ENCODE data around the gene STARD5. TPM values are rescaled to one million over a fixed set of nuclear protein-coding genes. Genes with fewer than 3 reads are reported as not detected.
A peak's percentile ranks its signal among the peaks of the same experiment; 100 is the strongest.

The STARD5 gene
- total and polyA plus RNA-seq, 2 donors (not counting 1 experiment from before 2014, with no cell fraction given), result 15.7 to 19.9 TPM

DNA sequence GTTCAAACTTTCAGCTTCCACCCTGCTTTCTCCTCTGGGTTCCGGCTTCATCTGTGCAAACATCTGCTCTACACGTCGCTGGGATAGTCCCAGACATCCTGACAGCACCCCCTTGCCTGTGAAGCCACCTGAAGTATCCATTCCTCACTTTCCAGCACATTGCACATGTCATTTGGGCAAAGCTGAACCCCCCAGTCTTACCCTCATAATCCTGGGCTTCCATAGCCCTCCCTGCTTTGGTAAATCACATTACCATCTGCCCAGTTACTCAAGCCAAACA lies 42.5 kb downstream of the STARD5 start:
- peaks cover 0 to 12% (median 5%) of the 10 kb centered on the region in 3 donors for H3K9me3 ChIP-seq (ENCODE audit: control extremely low read depth in 1 of 3, control insufficient read depth in 2 of 3, insufficient read depth in 1 of 3, low read length in 2 of 3)
- WGBS (ENCODE audit: insufficient coverage), result 95% methylated on average over 3 of the region's 3 CpGs
- ChIA-PET CTCF (interaction anchor here (1.3 to 8.3 kb wide), 6 partner anchors 12 to 119 kb away, joined by 3 to 86 read pairs (median 22); no protein-coding TSS in a partner anchor), POLR2A (no interaction called here)
- H2AFZ ChIP-seq (ENCODE audit: insufficient read depth, low read depth, low read length, poor library complexity, severe bottlenecking), result no peak overlapping the region
- H3K9ac ChIP-seq (ENCODE audit: low read length), result no peak overlapping the region
- H3K27me3 Mint-ChIP-seq, result no peaks in the 10 kb centered on the region
- H3K27me3 ChIP-seq (replicated peaks in 1 of 4; ENCODE audit: control extremely low read depth in 1 of 4, control insufficient read depth in 3 of 4, insufficient read depth in 4 of 4, low read length in 3 of 4), result no peaks in the 10 kb centered on the region
- no peak overlapping the region for H3K4me3 Mint-ChIP-seq
- no peak overlapping the region for H3K27ac ChIP-seq (ENCODE audit: low read length in 2 of 2)
- ATAC-seq (ENCODE audit: low read depth) (no peak), DNase-seq (no peak)
- no peak for TF ChIP-seq EZH2 (IDR thresholded peaks at IDR 0.05; ENCODE audit: borderline replicate concordance, insufficient read depth, low read depth, low read length, poor library complexity, severe bottlenecking)
- TF ChIP-seq, protein P1, sequence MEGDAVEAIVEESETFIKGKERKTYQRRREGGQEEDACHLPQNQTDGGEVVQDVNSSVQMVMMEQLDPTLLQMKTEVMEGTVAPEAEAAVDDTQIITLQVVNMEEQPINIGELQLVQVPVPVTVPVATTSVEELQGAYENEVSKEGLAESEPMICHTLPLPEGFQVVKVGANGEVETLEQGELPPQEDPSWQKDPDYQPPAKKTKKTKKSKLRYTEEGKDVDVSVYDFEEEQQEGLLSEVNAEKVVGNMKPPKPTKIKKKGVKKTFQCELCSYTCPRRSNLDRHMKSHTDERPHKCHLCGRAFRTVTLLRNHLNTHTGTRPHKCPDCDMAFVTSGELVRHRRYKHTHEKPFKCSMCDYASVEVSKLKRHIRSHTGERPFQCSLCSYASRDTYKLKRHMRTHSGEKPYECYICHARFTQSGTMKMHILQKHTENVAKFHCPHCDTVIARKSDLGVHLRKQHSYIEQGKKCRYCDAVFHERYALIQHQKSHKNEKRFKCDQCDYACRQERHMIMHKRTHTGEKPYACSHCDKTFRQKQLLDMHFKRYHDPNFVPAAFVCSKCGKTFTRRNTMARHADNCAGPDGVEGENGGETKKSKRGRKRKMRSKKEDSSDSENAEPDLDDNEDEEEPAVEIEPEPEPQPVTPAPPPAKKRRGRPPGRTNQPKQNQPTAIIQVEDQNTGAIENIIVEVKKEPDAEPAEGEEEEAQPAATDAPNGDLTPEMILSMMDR (IDR thresholded peaks at IDR 0.05), result no peak
- H3K4me1 ChIP-seq (ENCODE audit: control insufficient read depth in 2 of 2, insufficient read depth in 2 of 2, low read length in 2 of 2), result peaks cover 26 to 32% of the 10 kb centered on the region in 2 donors
- H3K79me2 ChIP-seq (ENCODE audit: control insufficient read depth, insufficient read depth, low read length), result peaks cover 47% of the 10 kb centered on the region
- H3K4me2 ChIP-seq (replicated peaks; ENCODE audit: low read depth, low read length, poor library complexity, severe bottlenecking), result no peak overlapping the region
- no peaks in the 10 kb centered on the region for H4K20me1 ChIP-seq (ENCODE audit: control insufficient read depth, insufficient read depth, low read length, poor library complexity, severe bottlenecking)
- H3K4me3 ChIP-seq (ENCODE audit: control extremely low read depth in 1 of 5, extremely low read depth in 1 of 5, insufficient read depth in 1 of 5, low read depth in 2 of 5, low read length in 4 of 5), result no peak overlapping the region
- H3K4me1 Mint-ChIP-seq, result peaks cover 29% of the 10 kb centered on the region
- intact Hi-C loops (cut with micrococcal nuclease), result no loop called here
- no peak overlapping the region for H3K27ac Mint-ChIP-seq
- peaks cover 5% of the 10 kb centered on the region for H3K9me3 Mint-ChIP-seq (ENCODE audit: insufficient read depth)
- no peaks in the 10 kb centered on the region for H3K36me3 ChIP-seq (replicated peaks in 1 of 2; ENCODE audit: control extremely low read depth in 1 of 2, control insufficient read depth in 1 of 2, extremely low read depth in 1 of 2, insufficient read depth in 2 of 2, low read length in 1 of 2)

DNA sequence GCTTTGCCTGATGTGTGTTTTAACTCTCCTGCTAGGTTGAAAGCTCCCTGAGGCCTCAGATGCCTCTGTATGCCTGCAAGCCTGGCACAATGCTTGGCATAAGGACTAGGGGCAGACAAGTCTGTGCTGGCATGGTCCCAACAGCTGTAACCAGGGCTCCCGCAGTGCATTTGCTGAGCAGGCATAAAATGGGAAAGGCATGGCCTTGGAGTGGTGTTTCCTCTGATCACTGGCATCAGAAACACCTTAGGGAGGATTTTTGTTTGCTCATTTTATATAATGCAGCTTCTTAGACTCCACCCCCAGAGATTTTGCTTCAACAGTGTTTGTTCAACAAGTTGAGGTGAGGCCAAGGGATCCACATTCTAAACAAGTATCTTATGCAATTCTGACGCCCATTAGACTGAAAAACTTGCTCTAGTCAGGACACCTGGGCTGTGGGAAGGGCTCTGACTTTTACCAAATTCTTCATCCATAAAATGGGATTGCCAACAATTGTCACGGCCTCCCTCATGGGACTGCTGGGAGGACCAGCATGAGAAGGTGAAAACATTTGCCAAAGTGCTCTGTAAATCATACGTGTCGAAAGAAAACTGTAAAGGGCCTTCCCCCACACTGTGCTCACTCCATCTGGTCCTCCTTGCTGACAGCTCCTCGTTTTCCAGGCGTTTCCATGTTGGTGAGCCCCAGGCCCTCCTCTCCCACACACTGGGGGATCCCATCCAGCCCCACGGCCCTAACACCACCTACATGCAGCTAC lies 43.1 kb downstream of the STARD5 start:
- intact Hi-C loops (cut with micrococcal nuclease), result no loop called here
- ATAC-seq (ENCODE audit: low read depth), result no peak
- TF ChIP-seq, protein P1 (IDR thresholded peaks at IDR 0.05), result no peak
- TF ChIP-seq EZH2 (IDR thresholded peaks at IDR 0.05; ENCODE audit: borderline replicate concordance, insufficient read depth, low read depth, low read length, poor library complexity, severe bottlenecking), result no peak
- peaks cover 29% of the 10 kb centered on the region for H3K4me1 Mint-ChIP-seq
- H3K9ac ChIP-seq (ENCODE audit: low read length), result no peak overlapping the region
- no peak overlapping the region for H2AFZ ChIP-seq (ENCODE audit: insufficient read depth, low read depth, low read length, poor library complexity, severe bottlenecking)
- H3K79me2 ChIP-seq (ENCODE audit: control insufficient read depth, insufficient read depth, low read length), result peaks cover 46% of the 10 kb centered on the region
- peak overlapping the region; percentile 37 for H3K27ac Mint-ChIP-seq
- H3K27ac ChIP-seq (ENCODE audit: low read length in 2 of 2), result no peak overlapping the region
- peaks cover 0 to 15% (median 5%) of the 10 kb centered on the region in 3 donors for H3K9me3 ChIP-seq (ENCODE audit: control extremely low read depth in 1 of 3, control insufficient read depth in 2 of 3, insufficient read depth in 1 of 3, low read length in 2 of 3)
- peaks cover 26 to 32% of the 10 kb centered on the region in 2 donors for H3K4me1 ChIP-seq (ENCODE audit: control insufficient read depth in 2 of 2, insufficient read depth in 2 of 2, low read length in 2 of 2)
- POLR2A ChIA-PET, result interaction anchor here (1.4 to 1.5 kb wide), 2 partner anchors 12 to 20 kb away, joined by 3 to 5 read pairs; no protein-coding TSS in a partner anchor
- H4K20me1 ChIP-seq (ENCODE audit: control insufficient read depth, insufficient read depth, low read length, poor library complexity, severe bottlenecking), result no peaks in the 10 kb centered on the region
- DNase-seq, result no peak
- no peak overlapping the region for H3K4me2 ChIP-seq (replicated peaks; ENCODE audit: low read depth, low read length, poor library complexity, severe bottlenecking)
- CTCF ChIA-PET, result interaction anchor here (1.2 to 8.3 kb wide), 8 partner anchors 13 to 175 kb away, joined by 3 to 86 read pairs (median 4); no protein-coding TSS in a partner anchor
- no peaks in the 10 kb centered on the region for H3K36me3 ChIP-seq (replicated peaks in 1 of 2; ENCODE audit: control extremely low read depth in 1 of 2, control insufficient read depth in 1 of 2, extremely low read depth in 1 of 2, insufficient read depth in 2 of 2, low read length in 1 of 2)
- WGBS (ENCODE audit: insufficient coverage), result 93% methylated on average over 7 of the region's 8 CpGs
- H3K27me3 Mint-ChIP-seq, result no peaks in the 10 kb centered on the region
- H3K4me3 ChIP-seq (ENCODE audit: control extremely low read depth in 1 of 5, extremely low read depth in 1 of 5, insufficient read depth in 1 of 5, low read depth in 2 of 5, low read length in 4 of 5), result no peak overlapping the region
- H3K9me3 Mint-ChIP-seq (ENCODE audit: insufficient read depth), result peaks cover 5% of the 10 kb centered on the region
- H3K4me3 Mint-ChIP-seq, result no peak overlapping the region
- no peaks in the 10 kb centered on the region for H3K27me3 ChIP-seq (replicated peaks in 1 of 4; ENCODE audit: control extremely low read depth in 1 of 4, control insufficient read depth in 3 of 4, insufficient read depth in 4 of 4, low read length in 3 of 4)

Measured in B cell (primary cell).